NB4 (cell line): ENCODE data around the gene RPS28.

ENCODE experiments used
- CTCF ChIP-seq: IDR thresholded peaks from one replicate; pipeline ENCODE4 v1.5.1; 2012; ENCODE audit warnings: low read depth, low read length
- POLR2A ChIP-seq: IDR thresholded peaks from 2 replicates; pipeline ENCODE4 v1.6.1; 2011; ENCODE audit warnings: mild to moderate bottlenecking; ENCODE audit not compliant: insufficient read length; ENCODE audit errors: extremely low read depth

GRCh38 chr19:8329996-8330395, 8.7 kb downstream of the RPS28 start:
- no peak for TF ChIP-seq CTCF
- TF ChIP-seq POLR2A, result no peak
